Astrocyte (in vitro differentiated cells and primary cell): ENCODE data around the gene SNRPB2. TPM values are rescaled to one million over a fixed set of nuclear protein-coding genes. Genes with fewer than 3 reads are reported as not detected.

ENCODE experiments used
- DNase-seq: peaks from one replicate; pipeline ENCODE4 v3.0.0-alpha.2; 2010; ENCODE audit warnings: low read depth
- FAIRE-seq: peaks from 2 replicates; lab custom pipeline; 2011; peaks lifted over from hg19 to GRCh38; lab: Jason Lieb, UNC
- H2AFZ ChIP-seq: 2 replicates; pipeline ENCODE4 v1.6.0; 2012; ENCODE audit warnings: low read depth, low read length, inconsistent platforms
- H3K27ac ChIP-seq: 2 replicates; pipeline ENCODE4 v1.5.1; 2011; ENCODE audit warnings: low read depth, low read length, inconsistent platforms
- H3K27me3 ChIP-seq: 2 replicates; pipeline ENCODE4 v1.6.0; 2011; ENCODE audit warnings: low read length, inconsistent platforms; ENCODE audit not compliant: insufficient read depth
- H3K36me3 ChIP-seq: 2 replicates; pipeline ENCODE4 v1.5.1; 2011; ENCODE audit warnings: low read length, inconsistent platforms; ENCODE audit not compliant: insufficient read depth
- H3K4me1 ChIP-seq: 2 replicates; pipeline ENCODE4 v1.5.1; 2011; ENCODE audit warnings: low read length, inconsistent platforms; ENCODE audit not compliant: insufficient read depth
- H3K4me2 ChIP-seq: 2 replicates; pipeline ENCODE4 v1.6.0; 2012; ENCODE audit warnings: low read length, inconsistent platforms
- H3K4me3 ChIP-seq: 2 replicates; pipeline ENCODE4 v1.5.1; 2011; ENCODE audit warnings: low read depth, mild to moderate bottlenecking, low read length, inconsistent platforms; ENCODE audit not compliant: insufficient read depth
- H3K79me2 ChIP-seq: 2 replicates; pipeline ENCODE4 v1.6.0; 2012; ENCODE audit warnings: mild to moderate bottlenecking, low read length, inconsistent platforms; ENCODE audit not compliant: insufficient read depth
- H3K9ac ChIP-seq: 2 replicates; pipeline ENCODE4 v1.6.0; 2012; ENCODE audit warnings: mild to moderate bottlenecking, low read length, inconsistent platforms
- H3K9me3 ChIP-seq: 2 replicates; pipeline ENCODE4 v1.5.1; 2012; ENCODE audit warnings: low read depth, mild to moderate bottlenecking, low read length, inconsistent platforms; ENCODE audit not compliant: insufficient read depth
- H4K20me1 ChIP-seq: 2 replicates; pipeline ENCODE4 v1.6.0; 2012; ENCODE audit warnings: low read length, inconsistent platforms; ENCODE audit not compliant: insufficient read depth
- H3K27ac Mint-ChIP-seq: one replicate; pipeline ENCODE4 v1.8.0; 2021; ENCODE audit warnings: mild to moderate bottlenecking, mixed read lengths; ENCODE audit not compliant: unreplicated experiment
- H3K27me3 Mint-ChIP-seq: one replicate; pipeline ENCODE4 v1.8.0; 2021; ENCODE audit warnings: low read depth, mixed read lengths; ENCODE audit not compliant: unreplicated experiment
- H3K36me3 Mint-ChIP-seq: one replicate; pipeline ENCODE4 v1.8.0; 2021; ENCODE audit warnings: low read depth, mixed read lengths; ENCODE audit not compliant: unreplicated experiment
- H3K4me1 Mint-ChIP-seq: one replicate; pipeline ENCODE4 v1.8.0; 2021; ENCODE audit warnings: low read depth, mixed read lengths; ENCODE audit not compliant: unreplicated experiment
- H3K4me3 Mint-ChIP-seq: one replicate; pipeline ENCODE4 v1.8.0; 2021; ENCODE audit warnings: mild to moderate bottlenecking, moderate library complexity, mixed read lengths; ENCODE audit not compliant: unreplicated experiment
- H3K9me3 Mint-ChIP-seq: one replicate; pipeline ENCODE4 v1.8.0; 2021; ENCODE audit warnings: mild to moderate bottlenecking, mixed read lengths; ENCODE audit not compliant: unreplicated experiment
- EZH2 ChIP-seq: IDR thresholded peaks from 2 replicates; pipeline ENCODE4 v1.6.1; 2012; ENCODE audit warnings: mild to moderate bottlenecking, low read length, inconsistent platforms; ENCODE audit not compliant: insufficient read depth
- total RNA-seq: library from RNA; stranded (reverse); gene quantifications from 2 replicates; pipeline ENCODE4 v1.2.1, GENCODE V29; 2021
- TF ChIP-seq, protein P1 (sequence below): IDR thresholded peaks from 2 replicates; pipeline ENCODE4 v1.5.1; 2011; ENCODE audit warnings: low read depth, mild to moderate bottlenecking, inconsistent platforms, low read length, moderate library complexity; ENCODE audit not compliant: insufficient read depth

SNRPB2 gene
- total RNA-seq, 1 donor from 2014 or later, result 76.3 TPM

- H3K27ac Mint-ChIP-seq, result no peak overlapping the region
- Histone ChIP-seq H3K4me3 (no peak overlapping the region), H3K79me2 (no peaks in the 10 kb centered on the region), H4K20me1 (no peaks in the 10 kb centered on the region), H2AFZ (no peak overlapping the region), H3K4me2 (no peak overlapping the region), H3K27ac (no peak overlapping the region), H3K27me3 (no peaks in the 10 kb centered on the region), H3K4me1 (no peaks in the 10 kb centered on the region), H3K36me3 (no peaks in the 10 kb centered on the region), H3K9me3 (no peaks in the 10 kb centered on the region), H3K9ac (no peak overlapping the region)
- no peak for DNase-seq
- no peaks in the 10 kb centered on the region for H3K4me1 Mint-ChIP-seq
- no peak for TF ChIP-seq EZH2
- TF ChIP-seq, protein P1, sequence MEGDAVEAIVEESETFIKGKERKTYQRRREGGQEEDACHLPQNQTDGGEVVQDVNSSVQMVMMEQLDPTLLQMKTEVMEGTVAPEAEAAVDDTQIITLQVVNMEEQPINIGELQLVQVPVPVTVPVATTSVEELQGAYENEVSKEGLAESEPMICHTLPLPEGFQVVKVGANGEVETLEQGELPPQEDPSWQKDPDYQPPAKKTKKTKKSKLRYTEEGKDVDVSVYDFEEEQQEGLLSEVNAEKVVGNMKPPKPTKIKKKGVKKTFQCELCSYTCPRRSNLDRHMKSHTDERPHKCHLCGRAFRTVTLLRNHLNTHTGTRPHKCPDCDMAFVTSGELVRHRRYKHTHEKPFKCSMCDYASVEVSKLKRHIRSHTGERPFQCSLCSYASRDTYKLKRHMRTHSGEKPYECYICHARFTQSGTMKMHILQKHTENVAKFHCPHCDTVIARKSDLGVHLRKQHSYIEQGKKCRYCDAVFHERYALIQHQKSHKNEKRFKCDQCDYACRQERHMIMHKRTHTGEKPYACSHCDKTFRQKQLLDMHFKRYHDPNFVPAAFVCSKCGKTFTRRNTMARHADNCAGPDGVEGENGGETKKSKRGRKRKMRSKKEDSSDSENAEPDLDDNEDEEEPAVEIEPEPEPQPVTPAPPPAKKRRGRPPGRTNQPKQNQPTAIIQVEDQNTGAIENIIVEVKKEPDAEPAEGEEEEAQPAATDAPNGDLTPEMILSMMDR, result no peak
- FAIRE-seq, result no peak
- no peak overlapping the region for H3K4me3 Mint-ChIP-seq
- no peaks in the 10 kb centered on the region for H3K36me3 Mint-ChIP-seq
- peaks cover 6% of the 10 kb centered on the region for H3K27me3 Mint-ChIP-seq
- no peaks in the 10 kb centered on the region for H3K9me3 Mint-ChIP-seq
Observed at GRCh38 chr20:16692442-16692841, 37.4 kb upstream of the SNRPB2 start.

DNA sequence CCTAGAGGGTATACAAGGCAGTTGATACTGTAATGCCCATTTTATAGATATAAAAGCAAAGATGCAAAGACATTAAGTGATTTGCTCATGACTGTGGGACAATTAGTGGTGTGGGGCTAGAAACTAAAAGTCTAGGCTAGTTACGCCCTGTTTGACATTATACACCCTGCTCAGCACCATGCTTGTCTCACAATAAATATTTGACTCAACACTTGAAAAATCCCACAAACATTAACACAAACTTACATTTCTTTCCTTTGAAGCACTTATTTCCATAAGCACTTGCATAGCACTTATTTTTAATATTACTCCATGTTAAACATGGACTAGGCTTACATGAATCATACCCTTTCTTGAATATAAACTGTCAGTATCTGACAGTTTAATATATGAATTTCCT lies 36.5 kb upstream of the SNRPB2 start:
- Mint-ChIP-seq H3K4me1 (peaks cover 2% of the 10 kb centered on the region), H3K4me3 (no peak overlapping the region), H3K27me3 (peaks cover 3% of the 10 kb centered on the region), H3K36me3 (no peaks in the 10 kb centered on the region), H3K27ac (no peak overlapping the region), H3K9me3 (no peaks in the 10 kb centered on the region)
- no peaks in the 10 kb centered on the region for H3K4me1 ChIP-seq
- no peak overlapping the region for H3K27ac ChIP-seq
- H3K9ac ChIP-seq, result no peak overlapping the region
- TF ChIP-seq, protein P1, result no peak
- TF ChIP-seq EZH2, result no peak
- no peaks in the 10 kb centered on the region for H3K9me3 ChIP-seq
- H3K4me2 ChIP-seq, result no peak overlapping the region
- no peaks in the 10 kb centered on the region for H3K27me3 ChIP-seq
- no peak for DNase-seq
- FAIRE-seq, result no peak
- H3K36me3 ChIP-seq, result no peaks in the 10 kb centered on the region
- H4K20me1 ChIP-seq, result no peaks in the 10 kb centered on the region
- no peak overlapping the region for H2AFZ ChIP-seq
- no peaks in the 10 kb centered on the region for H3K79me2 ChIP-seq
- no peak overlapping the region for H3K4me3 ChIP-seq

DNA sequence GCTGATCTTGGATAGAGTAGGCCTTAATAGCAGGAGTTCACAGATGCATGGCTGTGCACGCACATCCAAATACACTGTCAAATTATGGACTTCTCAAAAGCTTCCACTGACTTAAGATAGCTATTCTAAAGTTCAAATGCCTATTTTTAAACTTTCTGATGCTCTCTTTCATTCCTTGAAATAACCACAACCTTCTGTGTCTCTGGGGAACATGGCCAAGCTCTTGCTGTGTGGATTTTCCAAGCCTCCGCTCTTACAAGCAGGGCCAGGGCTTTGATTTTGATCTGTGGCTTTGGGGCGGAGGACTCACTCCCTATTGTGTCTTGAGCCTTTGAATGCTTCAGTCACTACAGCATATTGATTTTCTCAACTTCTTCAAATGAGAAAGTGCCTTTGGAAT lies 35.7 kb upstream of the SNRPB2 start:
- Mint-ChIP-seq H3K4me3 (no peak overlapping the region), H3K27me3 (peaks cover 3% of the 10 kb centered on the region), H3K27ac (no peak overlapping the region), H3K36me3 (no peaks in the 10 kb centered on the region), H3K4me1 (peaks cover 2% of the 10 kb centered on the region), H3K9me3 (no peaks in the 10 kb centered on the region)
- H2AFZ ChIP-seq, result no peak overlapping the region
- no peak overlapping the region for H3K9ac ChIP-seq
- H3K4me3 ChIP-seq, result no peak overlapping the region
- no peak for TF ChIP-seq EZH2
- TF ChIP-seq, protein P1, result no peak
- H3K36me3 ChIP-seq, result no peaks in the 10 kb centered on the region
- no peaks in the 10 kb centered on the region for H3K9me3 ChIP-seq
- H3K4me2 ChIP-seq, result no peak overlapping the region
- no peaks in the 10 kb centered on the region for H3K4me1 ChIP-seq
- no peaks in the 10 kb centered on the region for H4K20me1 ChIP-seq
- H3K27ac ChIP-seq, result no peak overlapping the region
- no peaks in the 10 kb centered on the region for H3K27me3 ChIP-seq
- DNase-seq (no peak), FAIRE-seq (no peak)
- H3K79me2 ChIP-seq, result no peaks in the 10 kb centered on the region
